GM12878 (cell line): ENCODE data around the gene UBE3D. TPM values are rescaled to one million over a fixed set of nuclear protein-coding genes. Genes with fewer than 3 reads are reported as not detected.

ENCODE experiments used
- ATAC-seq: fragments of 200-7000 bp; cut with Tn5 transposase; 3 replicates; pipeline ENCODE4 v1.9.1; 2020; ENCODE audit warnings: mild to moderate bottlenecking, moderate library complexity
- BruUV-seq: library from RNA; stranded (reverse); fragments of 400-500 nt; replicated peaks from 2 replicates; lab custom pipeline; 2021; lab: Mats Ljungman, UMichigan
- CTCF ChIA-PET: fragments of 300-600 bp; sonication (Branson Sonifier 250); formaldehyde crosslinking; extraction: SDS; loops from one replicate; lab custom pipeline; 2021; ENCODE audit warnings: inconsistent platforms; lab: Yijun Ruan, JAX
- POLR2A ChIA-PET: fragments of 350-600 bp; formaldehyde crosslinking; extraction: SDS; loops from one replicate; lab custom pipeline; 2021; ENCODE audit warnings: inconsistent platforms; lab: Charles Lee
- RAD21 ChIA-PET: fragments of 300-600 bp; sonication (Branson Sonifier 250); formaldehyde crosslinking; loops from one replicate; lab custom pipeline; 2023; ENCODE audit warnings: antibody characterized with exemption; ENCODE audit not compliant: unreplicated experiment; lab: Charles Lee
- SMC1A ChIA-PET: fragments of 300-600 bp; sonication (Branson Sonifier 250); formaldehyde crosslinking; loops from one replicate; lab custom pipeline; 2023; ENCODE audit not compliant: unreplicated experiment, uncharacterized antibody; lab: Charles Lee
- DNase-seq: peaks from one replicate; pipeline ENCODE4 v3.0.0-alpha.2; 2011; ENCODE audit warnings: low read depth, low spot score
- FAIRE-seq: peaks from 3 replicates; lab custom pipeline; 2011; peaks lifted over from hg19 to GRCh38; lab: Jason Lieb, UNC
- H2AFZ ChIP-seq: 2 replicates; pipeline ENCODE4 v1.6.0; 2011; ENCODE audit warnings: low read depth, low read length, control low read depth; ENCODE audit not compliant: control insufficient read depth
- H3K27ac ChIP-seq: 2 replicates; pipeline ENCODE4 v1.5.1; 2011; ENCODE audit warnings: control low read depth; ENCODE audit not compliant: control insufficient read depth, insufficient read depth
- H3K27me3 ChIP-seq, 2 experiments: replicated peaks in 1 of 2; 2 replicates each; pipeline versions ENCODE4 v1.6.0 to v1.6.1; 2011; ENCODE audit warnings: low read length in 1 of 2; ENCODE audit not compliant: control insufficient read depth in 2 of 2, insufficient read depth in 2 of 2
- H3K36me3 ChIP-seq, 2 experiments: 2 replicates each; pipeline ENCODE4 v1.5.1; 2011; ENCODE audit warnings: low read length in 1 of 2; ENCODE audit not compliant: control insufficient read depth in 2 of 2, insufficient read depth in 2 of 2
- H3K4me1 ChIP-seq: 2 replicates; pipeline ENCODE4 v1.6.1; 2011; ENCODE audit warnings: mild to moderate bottlenecking, low read length, moderate library complexity, mixed read lengths; ENCODE audit not compliant: control insufficient read depth, insufficient read depth
- H3K4me2 ChIP-seq: 2 replicates; pipeline ENCODE4 v1.6.0; 2011; ENCODE audit warnings: control low read depth; ENCODE audit not compliant: control insufficient read depth, insufficient read depth
- H3K4me3 ChIP-seq: fragments of 200-600 bp; sonication (generic); 2 replicates; pipeline ENCODE4 v1.5.1; 2016
- H3K79me2 ChIP-seq: 2 replicates; pipeline ENCODE4 v1.6.0; 2011; ENCODE audit warnings: low read length; ENCODE audit not compliant: control insufficient read depth, insufficient read depth
- H3K9ac ChIP-seq: 2 replicates; pipeline ENCODE4 v1.8.0; 2011; ENCODE audit warnings: low read length, control low read depth, mixed read lengths; ENCODE audit not compliant: control insufficient read depth, insufficient read depth
- H3K9me3 ChIP-seq: replicated peaks from 3 replicates; pipeline ENCODE4 v1.5.1; 2011; ENCODE audit warnings: mild to moderate bottlenecking, low read length; ENCODE audit not compliant: control insufficient read depth, insufficient read depth
- H4K20me1 ChIP-seq: 2 replicates; pipeline ENCODE4 v1.6.0; 2011; ENCODE audit not compliant: control insufficient read depth, insufficient read depth
- EP300 ChIP-seq, 2 experiments: fragments of 150-350 bp in 1 of 2; IDR thresholded peaks; 2 replicates each; pipeline ENCODE4 v1.6.1; 2011 to 2012; ENCODE audit warnings: low read depth in 2 of 2, low read length in 2 of 2, borderline replicate concordance in 1 of 2, improper control_type of control experiment in 1 of 2, inconsistent platforms in 1 of 2; ENCODE audit not compliant: control insufficient read depth in 1 of 2
- FOS ChIP-seq: IDR thresholded peaks from 3 replicates; pipeline ENCODE4 v1.6.1; 2011; ENCODE audit warnings: borderline replicate concordance; ENCODE audit not compliant: insufficient read length; ENCODE audit errors: extremely low read depth
- MTA2 ChIP-seq: fragments of 450-650 bp; IDR thresholded peaks from 2 replicates; pipeline ENCODE4 v1.6.1; 2016; ENCODE audit warnings: low read depth, mild to moderate bottlenecking, moderate library complexity
- MTA3 ChIP-seq: IDR thresholded peaks from 2 replicates; pipeline ENCODE4 v1.6.1; 2012; ENCODE audit warnings: low read length, inconsistent platforms, borderline replicate concordance
- NFYA ChIP-seq: IDR thresholded peaks from 2 replicates; pipeline ENCODE4 v1.6.1; 2011; ENCODE audit warnings: low read depth, mild to moderate bottlenecking, low read length, improper control_type of control experiment, borderline replicate concordance
- SRF ChIP-seq, 2 experiments: IDR thresholded peaks; 2 replicates each; pipeline ENCODE4 v1.6.1; 2011; ENCODE audit warnings: low read depth in 2 of 2, low read length in 2 of 2, mild to moderate bottlenecking in 1 of 2, moderate library complexity in 1 of 2
- ZNF622 ChIP-seq: fragments of 450-650 bp; IDR thresholded peaks from 2 replicates; pipeline ENCODE4 v1.6.1; 2017; ENCODE audit warnings: mild to moderate bottlenecking, inconsistent platforms
- in situ Hi-C: fragments of 300-500 bp; cut with MboI; formaldehyde crosslinking; loops from 9 replicates; pipeline ENCODE4 v1.14.3; 2018; ENCODE audit warnings: mixed read lengths
- intact Hi-C: fragments of 100-400 bp; cut with micrococcal nuclease; formaldehyde crosslinking; loops from one replicate; pipeline ENCODE4 v1.14.2; 2022; ENCODE audit not compliant: unreplicated experiment
- polyA plus RNA-seq, 11 experiments: library from polyadenylated mRNA; depleted of rRNA in 4 of 11; unstranded in 6 of 11; stranded (reverse) in 5 of 11; fragments of >200 nt; fragmentation: Nextera tagmentation in 4 of 11; fragmentation: Illumina TruSeq in 1 of 11; extraction: Ambion mirVana in 4 of 11; extraction: Trizol in 1 of 11; gene quantifications; 1 replicate in 1 of 11; 2 replicates in 10 of 11; pipeline versions ENCODE4 v1.2.1 to v1.2.3, GENCODE V29; 2011 to 2016; ENCODE audit warnings: inconsistent platforms in 2 of 11, missing spikeins in 2 of 11, low read depth in 1 of 11
- total RNA-seq, 4 experiments: library from RNA; depleted of rRNA in 3 of 4; stranded (reverse); fragments of >200 nt in 3 of 4; fragmentation: Illumina TruSeq in 1 of 4; extraction: Trizol in 1 of 4; gene quantifications; 2 replicates each; pipeline versions ENCODE4 v1.2.1 to v1.2.3, GENCODE V29; 2013 to 2021
- TF ChIP-seq, protein P1 (sequence below): IDR thresholded peaks from 2 replicates; pipeline ENCODE4 v1.6.1; 2012; ENCODE audit warnings: low read depth, low read length, improper control_type of control experiment

Gene UBE3D
- total and polyA plus RNA-seq, 10 of the 15 experiments (the other 5 are each of a cell fraction or from before 2014, with no cell fraction given) = 4.3 to 9.0 (median 7.5) TPM

DNA sequence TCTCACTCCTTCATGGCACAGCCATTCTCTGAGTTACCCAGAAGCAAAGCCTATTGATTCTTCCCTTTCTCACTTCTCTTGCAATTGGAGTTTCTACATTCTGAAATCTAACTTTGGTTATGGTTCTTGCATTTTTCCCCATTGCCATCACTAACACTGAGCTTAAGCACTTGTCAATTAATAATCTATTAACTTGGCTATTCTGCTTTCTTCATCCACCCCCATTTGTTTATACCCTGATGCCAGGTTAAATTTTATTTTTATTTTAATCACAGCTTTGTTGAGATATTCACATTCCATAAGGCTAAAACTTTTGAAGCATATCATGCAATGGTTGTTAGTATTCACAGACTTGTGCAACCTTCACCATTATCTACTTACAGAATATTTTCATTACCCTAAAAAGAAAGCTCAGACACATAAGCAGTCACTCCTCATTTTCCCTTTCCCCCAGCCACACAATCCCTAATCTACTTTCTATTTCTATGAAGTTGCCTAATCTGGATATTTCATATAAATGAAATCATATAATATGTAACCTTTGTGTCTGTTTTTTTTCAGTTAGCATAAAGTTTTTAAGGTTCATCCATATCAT lies 222.3 kb downstream of the UBE3D start:
- ChIA-PET RAD21 (no interaction called here), SMC1A (no interaction called here), POLR2A (no interaction called here)
- ATAC-seq = no peak
- Histone ChIP-seq H3K27me3 (no peaks in the 10 kb centered on the region), H2AFZ (no peak overlapping the region), H3K4me1 (no peaks in the 10 kb centered on the region), H3K36me3 (no peaks in the 10 kb centered on the region), H3K4me3 (no peak overlapping the region), H3K4me2 (no peak overlapping the region), H3K27ac (no peak overlapping the region)
- FAIRE-seq = no peak
- in situ Hi-C loops = no loop called here
- intact Hi-C loops = no loop called here
- DNase-seq = no peak
- BruUV-seq = no TSS peak
- TF ChIP-seq MTA2 (no peak), MTA3 (no peak), NFYA (no peak), FOS (no peak), SRF (IDR thresholded peaks at IDR 0.05; ENCODE audit: low read depth in 2 of 2, low read length in 2 of 2) (no peak), ZNF622 (no peak), EP300 (IDR thresholded peaks at IDR 0.05; ENCODE audit: borderline replicate concordance in 1 of 2, control insufficient read depth in 1 of 2, low read depth in 2 of 2, low read length in 2 of 2) (no peak)
- TF ChIP-seq, protein P1, sequence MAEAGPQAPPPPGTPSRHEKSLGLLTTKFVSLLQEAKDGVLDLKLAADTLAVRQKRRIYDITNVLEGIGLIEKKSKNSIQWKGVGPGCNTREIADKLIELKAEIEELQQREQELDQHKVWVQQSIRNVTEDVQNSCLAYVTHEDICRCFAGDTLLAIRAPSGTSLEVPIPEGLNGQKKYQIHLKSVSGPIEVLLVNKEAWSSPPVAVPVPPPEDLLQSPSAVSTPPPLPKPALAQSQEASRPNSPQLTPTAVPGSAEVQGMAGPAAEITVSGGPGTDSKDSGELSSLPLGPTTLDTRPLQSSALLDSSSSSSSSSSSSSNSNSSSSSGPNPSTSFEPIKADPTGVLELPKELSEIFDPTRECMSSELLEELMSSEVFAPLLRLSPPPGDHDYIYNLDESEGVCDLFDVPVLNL = no peak
- TF ChIP-seq, all 136 proteins: peak for 0
- H3K9me3 ChIP-seq = no peaks in the 10 kb centered on the region
- no peaks in the 10 kb centered on the region for H3K79me2 ChIP-seq
- no peak overlapping the region for H3K9ac ChIP-seq
- CTCF ChIA-PET = no interaction called here
- no peaks in the 10 kb centered on the region for H4K20me1 ChIP-seq
